ENCODE data around the gene C14orf132.
"Not testable (repeated sequence)": the region's sequence is repeated elsewhere in the genome, so short reads cannot be mapped to it uniquely, and the experiment has no call there.

- TF ChIP-seq ZNF274 (IDR thresholded peaks at IDR 0.05; ENCODE audit: low read depth, low read length); YY1 (IDR thresholded peaks at IDR 0.05; ENCODE audit: insufficient read depth, insufficient read length); SUZ12 (IDR thresholded peaks at IDR 0.05; ENCODE audit: extremely low read depth, insufficient read depth, insufficient read length): not testable (repeated sequence)
Measured at GRCh38 chr14:96012757-96013156, 26.4 kb upstream of the C14orf132 start.
